Stimulated activated CD8-positive, alpha-beta memory T cell treated with anti-CD3 and anti-CD28 coated beads, Interleukin-7, amount 100 ng/mL, for 48 hours (primary cell): ENCODE measurements around the gene CACNB2.
"Not testable (repeated sequence)": the region's sequence is repeated elsewhere in the genome, so short reads cannot be mapped to it uniquely, and the experiment has no call there.

Experiments
- DNase-seq, 2 donors: peaks; one replicate each; pipeline ENCODE4 v3.0.0-alpha.2; 2020; ENCODE audit warnings: low read depth in 1 of 2; ENCODE audit errors: extremely low read depth in 1 of 2

The CACNB2 gene

GRCh38 chr10:18196806-18197550 lies 56.8 kb downstream of the CACNB2 start:
- DNase-seq, result no peak

- DNase-seq, result no peak
Observed at GRCh38 chr10:18197706-18198105, 57.5 kb downstream of the CACNB2 start.

- no peak for DNase-seq
Observed at GRCh38 chr10:18201877-18202276, 61.7 kb downstream of the CACNB2 start.

GRCh38 chr10:18202680-18203460 lies 62.6 kb downstream of the CACNB2 start:
- DNase-seq, result no peak

GRCh38 chr10:18203471-18203870 lies 63.2 kb downstream of the CACNB2 start:
- no peak for DNase-seq

- DNase-seq, result no peak
Observed at GRCh38 chr10:18204039-18204835, 64.0 kb downstream of the CACNB2 start.

GRCh38 chr10:18205098-18205834 lies 65.0 kb downstream of the CACNB2 start:
- DNase-seq, result no peak

GRCh38 chr10:18208186-18208585 lies 68.0 kb downstream of the CACNB2 start:
- DNase-seq, result not testable (repeated sequence)

- no peak for DNase-seq
Observed at GRCh38 chr10:18209241-18209640, 69.0 kb downstream of the CACNB2 start.

GRCh38 chr10:18210711-18211110 lies 70.5 kb downstream of the CACNB2 start:
- DNase-seq, result no peak

- DNase-seq, result no peak
Observed at GRCh38 chr10:18211862-18212261, 71.6 kb downstream of the CACNB2 start.

GRCh38 chr10:18213271-18213670 lies 73.0 kb downstream of the CACNB2 start:
- no peak for DNase-seq

- DNase-seq, result no peak
Observed at GRCh38 chr10:18214691-18215563, 74.7 kb downstream of the CACNB2 start.

- DNase-seq, result no peak
Observed at GRCh38 chr10:18216482-18216881, 76.3 kb downstream of the CACNB2 start.

GRCh38 chr10:18217577-18217976 lies 77.4 kb downstream of the CACNB2 start:
- DNase-seq, result no peak

GRCh38 chr10:18219146-18219545 lies 78.9 kb downstream of the CACNB2 start:
- DNase-seq, result no peak

GRCh38 chr10:18221123-18221522 lies 80.9 kb downstream of the CACNB2 start:
- no peak for DNase-seq

- DNase-seq, result no peak
Observed at GRCh38 chr10:18221882-18222281, 81.7 kb downstream of the CACNB2 start.

GRCh38 chr10:18222866-18223265 lies 82.6 kb downstream of the CACNB2 start:
- no peak for DNase-seq

GRCh38 chr10:18223898-18224297 lies 83.7 kb downstream of the CACNB2 start:
- no peak for DNase-seq
